Inflammatory macrophage (primary cell): ENCODE measurements around the gene DENND11.
"Not testable (repeated sequence)": the region's sequence is repeated elsewhere in the genome, so short reads cannot be mapped to it uniquely, and the experiment has no call there.

Source experiments
- DNase-seq, 2 donors: peaks; one replicate each; pipeline ENCODE4 v3.0.0-alpha.2; 2020 to 2022

The DENND11 gene

DNA sequence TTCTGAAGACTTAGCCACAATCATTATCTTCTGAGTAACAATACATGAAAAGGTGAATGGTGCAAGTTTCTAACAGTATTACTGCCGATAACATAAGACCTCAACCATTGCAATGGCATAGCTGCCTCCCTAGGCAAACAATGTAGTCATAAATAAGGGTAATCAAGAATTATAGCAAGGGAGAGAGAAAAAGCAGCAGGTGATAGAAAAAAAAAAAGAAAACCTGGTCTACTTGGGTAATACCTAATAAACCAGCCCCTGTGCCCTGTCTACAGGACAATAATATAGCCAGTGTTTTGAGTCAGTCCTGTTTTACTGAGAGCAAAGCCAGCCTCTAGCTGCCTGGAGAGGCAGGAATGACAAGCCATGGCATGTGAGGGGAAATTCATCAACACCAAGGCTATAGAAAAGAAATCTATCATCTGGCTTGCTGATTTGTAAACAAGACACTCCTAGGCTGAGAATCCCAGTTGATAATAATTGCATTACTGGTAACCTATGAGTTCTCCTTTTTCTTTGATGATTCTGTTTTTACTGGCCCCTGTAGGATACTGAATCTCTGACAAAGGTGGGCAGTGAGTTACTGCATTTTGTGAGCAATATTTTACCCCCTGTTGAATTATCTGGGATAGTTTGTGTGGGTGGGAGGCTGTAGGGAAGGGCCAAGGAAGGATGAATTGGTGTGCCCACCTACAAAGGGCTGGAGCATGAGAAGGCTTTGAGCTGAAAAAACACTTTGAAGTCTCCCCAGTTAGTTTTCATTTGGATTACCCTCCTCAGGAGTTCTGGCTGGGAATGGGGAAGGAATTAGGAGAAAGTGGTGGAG, 4.5 kb upstream of the DENND11 start:
- DNase-seq: no peak

DNA sequence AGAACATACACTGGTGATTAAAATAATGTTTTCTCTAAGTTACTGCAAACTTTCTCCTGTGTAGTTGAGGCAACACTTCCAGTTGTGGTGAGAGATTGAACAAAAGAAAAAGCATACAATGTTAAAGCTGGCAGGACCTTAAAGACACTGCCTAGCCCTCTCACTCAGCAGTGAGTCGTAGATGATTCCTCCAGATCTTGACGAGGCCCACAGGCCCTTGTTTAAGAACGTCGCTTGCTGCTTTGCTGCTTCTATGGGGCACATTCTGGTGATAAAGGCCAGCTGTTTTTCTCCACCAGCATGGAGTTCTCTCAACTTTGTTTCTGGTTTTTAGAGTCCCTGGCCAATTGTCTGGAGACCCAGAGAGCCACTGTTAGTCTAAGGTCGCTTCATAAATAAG, 2.8 kb upstream of the DENND11 start:
- DNase-seq: no peak

DNA sequence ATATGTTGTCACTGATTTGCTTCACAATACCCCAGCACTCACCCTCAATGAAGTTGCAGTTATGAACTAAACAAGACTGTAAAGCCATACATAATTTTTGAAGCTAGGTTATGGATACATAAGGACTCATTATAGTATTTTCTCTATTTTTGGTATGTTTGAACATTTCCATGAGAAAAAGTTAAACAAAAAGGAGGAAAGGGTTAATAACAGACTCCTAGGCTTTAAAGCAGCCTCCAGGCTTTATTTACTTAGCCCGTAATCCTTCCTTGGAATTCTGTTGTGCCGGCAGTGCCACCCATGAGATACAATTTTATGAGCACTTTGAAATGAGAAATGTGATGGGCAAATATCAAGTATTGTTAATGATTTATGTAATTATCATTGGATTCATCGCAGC, 2.1 kb upstream of the DENND11 start:
- no peak for DNase-seq

DNA sequence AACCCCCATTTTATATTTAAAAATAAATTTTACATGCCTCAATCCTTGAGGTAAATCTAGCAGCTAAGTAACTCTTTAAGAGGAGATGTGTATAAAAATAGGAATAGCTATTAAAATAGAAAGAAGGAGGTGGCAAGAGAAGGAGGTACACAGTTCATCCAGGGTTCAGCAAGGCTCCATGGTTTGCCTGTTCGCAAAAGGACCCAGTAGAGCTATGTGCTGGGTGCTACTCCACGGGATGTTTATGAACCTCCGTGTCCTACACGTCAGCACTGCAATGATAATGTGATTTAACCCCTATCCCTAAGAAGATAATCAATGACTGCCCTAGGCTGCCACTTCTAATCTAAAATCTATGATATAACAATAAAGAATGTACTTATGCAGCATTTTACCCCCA, 926 bp upstream of the DENND11 start:
- no peak for DNase-seq

DNA sequence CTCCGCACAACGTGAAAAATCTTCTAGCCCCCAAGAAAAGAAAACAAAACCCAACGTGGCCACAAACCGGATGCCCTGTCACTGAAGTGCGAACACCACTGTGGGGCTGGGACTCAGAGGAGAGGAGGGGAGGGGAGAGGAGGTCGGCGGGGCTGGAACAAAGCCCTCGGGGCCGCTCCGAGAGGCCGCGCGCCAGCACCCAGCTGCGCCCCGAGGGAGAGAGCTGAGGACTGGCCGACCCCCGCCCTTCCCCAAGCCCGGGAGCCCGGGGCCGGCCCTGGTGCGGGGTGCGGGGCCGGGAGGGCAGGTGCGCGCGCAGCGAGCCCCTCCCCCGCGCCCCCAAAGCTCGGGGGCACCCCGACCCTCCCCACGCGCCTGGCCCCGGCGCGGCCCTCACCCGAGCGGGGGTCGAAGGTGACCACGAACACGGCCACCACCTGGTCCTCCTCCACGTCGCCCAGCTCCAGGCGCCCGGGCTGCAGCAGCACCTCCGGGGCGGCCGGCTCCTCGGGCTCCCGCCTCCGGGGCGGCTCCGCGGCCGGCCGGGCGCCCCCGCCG, 398 bp downstream of the DENND11 start:
- DNase-seq: peak in 1 of 2 donors; percentile 26

DNA sequence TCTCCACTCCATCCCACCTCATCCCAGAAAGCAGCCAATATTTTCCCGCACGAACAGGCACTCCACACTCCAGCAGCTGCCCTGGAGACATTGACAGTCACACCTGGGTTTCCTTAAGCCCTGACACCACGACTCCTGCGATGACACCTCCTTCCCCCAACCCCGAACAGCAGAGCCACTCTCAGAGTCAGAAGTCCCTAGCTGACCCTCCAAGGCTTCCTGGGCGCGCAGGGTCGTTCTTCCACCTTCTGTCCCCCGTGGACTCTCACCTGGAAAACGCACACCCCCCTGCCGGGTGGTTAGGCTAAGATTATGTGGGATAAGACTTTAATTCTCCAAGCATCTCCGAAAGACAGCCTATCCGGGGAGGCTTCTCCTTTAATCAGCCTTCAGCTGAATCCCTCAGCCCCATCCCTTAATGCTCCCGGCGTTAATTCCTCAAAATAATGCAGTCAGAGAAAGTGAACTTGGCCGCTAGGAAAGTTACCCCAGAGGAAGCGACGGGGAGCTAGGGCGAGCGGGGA, 1.1 kb downstream of the DENND11 start:
- DNase-seq: peak; percentile 11 to 30

DNA sequence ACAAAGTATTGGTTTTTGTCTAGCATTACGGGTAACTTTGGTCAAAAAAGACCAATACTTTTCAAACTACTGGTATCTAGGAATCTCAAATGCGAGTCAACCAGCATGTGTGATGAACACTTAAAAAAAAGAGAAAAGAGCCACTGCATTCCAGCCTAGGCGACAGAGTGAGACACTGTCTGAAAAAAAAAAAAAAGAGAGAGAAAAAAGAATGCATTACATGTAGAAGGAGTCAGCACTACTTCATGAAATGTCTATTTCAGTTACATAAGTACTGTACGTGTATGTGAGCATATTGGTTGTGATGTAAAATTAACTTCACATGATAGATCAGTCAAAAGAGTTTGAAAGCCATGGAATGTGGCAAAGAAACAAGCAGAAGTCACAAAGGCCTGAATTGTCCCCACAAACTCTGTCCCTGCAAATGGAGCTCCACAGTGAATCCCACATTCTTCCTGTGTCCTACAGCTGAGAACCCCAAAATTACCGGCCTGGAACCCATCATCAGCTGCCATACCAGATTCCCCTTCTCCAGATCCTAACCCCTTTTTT, 1.6 kb downstream of the DENND11 start:
- DNase-seq: no peak

DNA sequence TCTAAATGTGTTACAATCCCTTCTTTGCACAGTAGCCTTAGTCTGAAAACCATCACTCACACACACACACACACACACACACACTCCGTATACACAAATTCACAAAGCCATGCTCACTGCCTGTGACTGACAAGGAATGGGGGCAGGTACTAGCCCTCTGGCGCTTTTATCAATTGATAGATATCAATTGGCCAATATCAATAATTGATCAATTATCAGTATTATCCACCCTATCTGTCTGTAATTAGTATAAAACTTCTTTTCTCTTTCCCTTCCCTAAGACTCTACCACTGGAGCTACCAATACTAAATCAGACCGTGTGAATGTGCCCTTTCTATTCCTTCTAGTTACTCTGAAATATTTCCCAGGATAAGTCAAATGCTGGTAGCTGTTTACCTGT, 2.1 kb downstream of the DENND11 start:
- no peak for DNase-seq

DNA sequence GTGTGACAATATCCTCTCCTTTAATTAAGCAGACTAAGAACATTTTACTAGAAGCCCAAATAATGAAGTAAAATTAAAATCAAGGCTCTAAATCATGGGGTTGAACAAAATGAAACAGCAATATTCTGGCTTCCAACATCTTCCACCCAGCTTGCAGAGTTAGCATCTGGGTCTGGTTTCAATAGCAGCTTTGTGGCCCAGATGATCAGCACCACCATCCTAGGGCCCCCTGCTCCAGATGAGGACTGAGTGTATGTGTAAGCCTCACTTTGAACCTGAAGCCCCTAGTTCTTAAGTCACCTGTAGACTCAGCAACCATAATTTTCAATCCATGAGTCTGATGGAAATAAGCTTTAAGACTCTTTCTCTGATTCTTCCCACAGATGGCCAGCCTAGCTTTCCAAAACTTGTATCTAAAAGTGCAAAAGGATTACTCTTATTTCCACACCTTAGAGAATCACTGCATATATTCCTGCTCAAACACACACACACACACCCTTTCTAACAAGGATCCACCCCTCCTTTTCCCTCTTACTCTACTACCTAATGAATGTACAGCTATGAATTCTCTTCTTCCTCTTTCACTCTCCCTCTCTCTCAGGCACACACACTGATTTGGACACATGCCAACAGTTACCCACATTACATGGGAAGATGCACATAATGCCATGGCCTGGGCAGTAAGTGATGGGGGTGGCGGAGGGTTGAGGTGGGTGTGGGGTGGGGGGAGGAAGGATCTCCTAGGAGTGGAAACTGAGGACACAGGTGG, 3.5 kb downstream of the DENND11 start:
- peak in 1 of 2 donors; percentile 29 for DNase-seq

DNA sequence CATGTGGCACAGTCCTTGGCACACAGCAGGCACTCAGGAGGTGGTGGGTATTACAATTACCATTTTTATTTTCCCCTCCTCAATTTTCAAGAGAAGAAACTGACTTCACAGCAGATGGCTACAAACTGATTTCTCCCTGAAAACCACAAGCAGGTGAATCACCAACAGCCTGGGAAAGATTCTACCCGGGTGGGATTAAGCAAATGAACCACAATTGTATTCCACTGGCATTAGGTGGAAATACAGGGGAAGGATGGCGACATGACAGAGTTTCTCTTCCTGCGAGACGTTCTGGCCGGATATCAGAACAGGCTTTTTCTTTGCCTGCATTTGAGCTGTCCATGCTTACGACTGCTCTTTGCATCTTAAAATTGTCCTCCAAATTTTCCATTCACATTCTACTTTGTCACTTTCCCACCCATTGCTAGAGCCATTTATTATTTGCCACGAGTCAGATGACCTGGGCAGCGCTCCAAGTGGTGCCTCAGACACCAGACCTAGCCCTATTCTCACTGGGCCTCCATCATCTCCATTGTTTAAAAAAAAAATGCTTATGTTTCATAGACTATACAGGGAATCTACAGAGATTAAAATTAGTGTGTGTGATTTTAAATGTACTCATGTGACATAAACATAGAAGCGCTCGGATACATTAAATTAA, 4.6 kb downstream of the DENND11 start:
- no peak for DNase-seq

DNA sequence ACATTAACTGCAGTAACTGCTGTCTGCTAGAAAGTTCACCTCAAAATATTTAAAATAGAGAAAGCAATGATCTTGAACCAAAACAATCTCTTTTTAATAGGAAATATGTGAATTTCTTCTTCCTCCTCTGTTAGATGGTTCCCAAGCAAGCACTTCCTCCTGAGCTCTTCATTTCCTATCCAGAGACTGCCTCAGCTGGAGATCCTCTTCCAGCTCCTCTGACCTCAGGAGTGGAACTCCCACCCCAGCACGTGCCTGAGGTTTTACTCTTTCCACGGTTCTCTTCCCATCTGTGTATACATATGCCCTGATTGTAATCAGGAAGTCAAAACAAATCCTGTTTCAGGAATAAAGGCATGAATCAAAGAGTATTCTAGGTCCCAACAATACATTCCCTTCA, 5.6 kb downstream of the DENND11 start:
- peak; percentile 47 to 53 for DNase-seq

DNA sequence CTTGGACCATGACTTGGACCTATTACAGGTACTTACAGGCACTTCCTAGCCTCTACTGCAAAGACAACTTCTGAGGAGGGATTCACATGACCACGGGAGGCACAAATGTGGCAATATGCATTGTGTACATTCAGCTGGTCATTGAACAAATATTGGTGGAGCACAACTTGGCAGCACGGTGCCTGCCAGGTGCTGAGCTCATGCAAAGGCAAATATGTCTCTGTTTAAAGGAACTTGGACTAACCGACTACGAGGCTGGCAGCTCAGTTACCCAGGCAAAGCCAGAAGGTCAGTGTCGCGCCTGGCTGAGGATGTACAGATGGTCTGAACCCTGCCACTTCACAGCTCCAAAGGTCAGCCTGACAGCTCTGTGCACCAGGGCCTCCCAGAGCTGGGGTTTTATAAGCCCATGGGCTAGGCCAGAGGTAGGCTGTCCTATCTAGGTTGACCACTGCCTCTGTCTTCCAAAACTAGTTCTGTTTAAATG, 6.1 kb downstream of the DENND11 start:
- no peak for DNase-seq

DNA sequence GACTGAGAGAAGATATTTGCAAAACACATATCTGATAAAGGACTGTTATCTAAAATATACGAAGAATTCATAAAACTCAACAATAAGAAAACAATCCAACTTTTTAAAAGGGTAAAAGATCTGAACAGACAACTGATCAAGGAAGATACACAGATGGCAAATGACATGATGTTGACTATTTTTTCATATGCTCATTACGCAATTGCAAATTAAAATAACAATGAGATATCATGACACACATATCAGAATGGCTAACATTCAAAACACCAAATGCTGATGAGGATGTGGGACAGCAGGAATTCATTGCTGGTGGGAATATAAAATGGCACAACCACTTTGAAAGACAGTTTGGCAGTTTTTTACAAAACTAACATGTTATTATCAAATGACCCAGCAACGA, 8.9 kb downstream of the DENND11 start:
- no peak for DNase-seq

DNA sequence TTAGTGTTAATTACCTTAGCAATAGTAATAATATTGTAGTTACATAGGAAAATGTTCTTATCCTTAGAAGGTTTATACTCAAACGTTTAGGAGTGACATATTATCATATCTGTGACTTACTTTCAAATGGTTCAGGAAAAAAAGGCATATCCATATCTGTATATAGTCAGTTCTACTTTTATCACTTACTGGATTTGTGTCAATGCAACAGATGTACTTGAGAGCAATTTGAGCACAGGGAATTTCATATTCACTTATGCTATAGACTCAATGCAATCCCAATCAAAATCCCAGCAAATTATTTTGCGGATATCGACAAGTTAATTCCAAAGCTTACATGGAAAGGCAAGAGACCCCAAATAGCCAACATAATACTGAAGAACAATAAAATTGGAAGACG, 10.0 kb downstream of the DENND11 start:
- DNase-seq: no peak

DNA sequence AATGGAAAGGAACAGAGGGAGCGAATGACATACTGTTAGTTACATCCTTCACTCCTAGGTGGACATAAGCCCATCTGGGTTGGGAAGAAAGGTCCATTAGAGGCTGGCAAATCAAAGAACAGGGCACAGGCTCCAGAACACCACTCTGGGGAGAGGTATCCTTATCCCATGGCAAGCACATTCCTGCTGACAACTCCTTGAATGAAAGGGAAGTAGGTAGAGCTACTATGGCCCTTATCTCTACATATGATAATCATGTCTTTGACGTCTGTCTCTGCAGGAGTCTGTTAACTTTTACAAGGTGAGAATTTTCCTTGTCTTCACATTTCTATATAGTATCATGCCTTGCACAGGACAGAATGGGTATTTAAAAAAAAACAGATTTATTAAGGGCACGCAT, 10.4 kb downstream of the DENND11 start:
- no peak for DNase-seq

DNA sequence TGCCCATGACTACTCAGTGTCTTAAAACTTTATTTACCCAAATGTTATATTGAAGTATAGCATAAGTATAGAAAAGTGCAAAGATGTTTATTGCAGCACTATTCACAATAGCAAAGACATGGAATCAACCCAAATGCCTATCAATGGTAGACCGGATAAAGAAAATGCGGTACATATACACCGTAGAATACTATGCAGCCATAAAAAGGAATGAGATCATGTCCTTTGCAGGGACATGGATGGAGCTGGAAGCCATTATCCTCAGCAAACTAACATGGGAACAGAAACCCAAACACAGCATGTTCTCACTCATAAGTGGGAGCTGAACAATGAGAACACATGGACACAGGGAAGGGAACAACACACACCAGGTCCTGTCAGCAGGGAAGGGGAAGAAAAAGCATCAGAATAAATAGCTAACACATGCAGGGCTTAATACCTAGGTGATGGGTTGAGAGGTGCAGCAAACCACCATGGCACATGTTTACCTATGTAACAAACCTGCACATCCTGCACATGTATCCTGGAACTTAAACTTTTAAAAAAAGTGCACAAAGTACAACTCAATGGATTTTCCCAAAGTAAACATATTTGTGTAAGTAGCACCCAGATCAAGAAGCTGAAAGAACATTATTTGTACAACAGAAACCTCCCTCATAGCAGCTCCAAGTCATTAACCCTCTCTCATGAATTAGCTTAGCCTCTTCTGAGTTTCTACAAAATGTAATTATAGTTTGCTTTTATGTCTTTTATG, 12.7 kb downstream of the DENND11 start:
- DNase-seq: not testable (repeated sequence)

DNA sequence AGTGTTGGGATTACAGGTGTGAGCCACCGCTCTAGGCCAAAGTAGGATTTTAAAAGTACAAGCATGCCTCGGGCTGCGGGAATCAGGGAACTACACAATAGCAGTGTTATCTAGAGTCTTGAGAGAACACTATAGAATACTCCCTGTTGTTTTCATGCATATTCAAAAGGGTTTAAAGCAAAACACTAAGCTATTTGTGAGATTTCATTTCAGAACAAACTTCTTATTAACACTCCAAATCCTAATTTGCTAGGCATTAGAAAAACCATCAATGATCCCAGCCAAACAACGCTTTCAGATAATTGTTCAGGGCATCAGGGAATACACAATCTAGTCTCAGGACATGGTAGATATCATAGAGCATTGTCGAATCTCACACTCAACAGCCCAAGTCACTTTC, 13.9 kb downstream of the DENND11 start:
- no peak for DNase-seq

DNA sequence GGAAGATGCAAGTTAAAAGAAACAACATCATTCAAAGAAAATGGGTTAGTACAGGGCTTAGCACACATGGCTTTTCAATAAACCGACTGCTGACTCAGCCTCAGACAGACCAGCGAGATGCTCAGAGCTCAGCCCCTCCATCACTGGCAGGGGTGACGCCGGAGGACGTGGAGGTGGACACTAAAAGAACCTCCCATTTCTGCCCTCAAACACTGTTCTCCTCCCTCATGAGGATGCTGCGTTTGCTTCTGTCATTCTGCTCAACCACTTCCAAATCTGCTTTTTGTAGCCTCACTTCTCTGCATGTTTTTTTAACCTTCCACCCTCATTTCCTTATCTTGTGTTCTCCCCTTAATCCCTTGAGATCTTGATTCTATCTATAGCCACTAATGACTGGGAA, 15.3 kb downstream of the DENND11 start:
- DNase-seq: no peak

DNA sequence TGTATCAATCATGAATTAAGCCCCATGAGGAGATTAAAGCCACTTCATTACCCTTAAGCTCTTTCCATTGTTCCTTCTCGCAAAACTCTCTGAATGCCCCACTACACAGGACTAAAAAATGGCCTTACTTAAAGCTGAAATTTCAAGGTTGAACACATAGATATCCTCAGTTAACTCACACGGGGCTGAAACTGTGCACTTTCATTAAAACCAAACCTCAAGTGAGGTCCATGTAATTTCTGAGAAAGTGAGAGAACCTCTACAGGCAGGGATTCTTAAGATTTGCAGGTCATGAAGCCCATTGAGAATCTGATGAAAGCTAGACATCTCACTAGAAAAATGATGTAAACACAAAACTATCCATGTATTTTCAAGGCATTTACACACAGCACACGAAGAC, 15.9 kb downstream of the DENND11 start:
- DNase-seq: no peak

DNA sequence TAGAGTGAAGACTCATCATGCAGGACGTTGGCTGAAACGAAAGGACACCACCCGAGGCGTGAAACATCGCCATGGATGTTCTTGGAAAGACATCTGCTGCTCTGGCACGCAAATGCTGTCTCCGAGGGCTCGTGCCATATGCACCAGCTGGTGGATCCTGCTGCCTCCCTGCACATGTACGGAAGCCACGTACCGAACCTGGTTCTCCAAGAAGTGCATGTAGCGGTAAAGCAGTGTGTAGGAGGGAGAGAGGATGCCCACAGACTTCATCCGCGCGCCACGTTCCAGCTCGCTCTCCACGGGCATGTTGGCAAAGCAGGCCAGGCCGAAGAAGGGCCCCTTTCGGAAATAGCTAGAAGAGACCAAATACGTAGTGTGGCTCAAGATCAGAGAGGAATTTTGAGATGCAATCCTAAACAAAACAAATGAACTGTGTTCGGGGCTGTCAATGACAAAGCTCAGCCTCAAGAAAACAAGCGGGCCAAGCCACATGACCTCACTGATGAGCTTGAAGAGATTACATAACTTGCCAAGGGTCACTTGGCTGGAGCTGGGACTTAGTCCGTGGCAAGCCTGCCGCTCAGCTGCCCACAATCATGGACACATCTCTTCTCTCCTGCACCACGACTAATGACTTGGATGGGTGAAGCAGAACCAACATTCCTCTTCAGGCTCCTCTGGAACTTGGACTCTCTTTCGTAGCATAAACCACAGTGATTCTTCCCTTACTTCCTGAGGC, 16.5 kb downstream of the DENND11 start:
- DNase-seq: no peak

DNA sequence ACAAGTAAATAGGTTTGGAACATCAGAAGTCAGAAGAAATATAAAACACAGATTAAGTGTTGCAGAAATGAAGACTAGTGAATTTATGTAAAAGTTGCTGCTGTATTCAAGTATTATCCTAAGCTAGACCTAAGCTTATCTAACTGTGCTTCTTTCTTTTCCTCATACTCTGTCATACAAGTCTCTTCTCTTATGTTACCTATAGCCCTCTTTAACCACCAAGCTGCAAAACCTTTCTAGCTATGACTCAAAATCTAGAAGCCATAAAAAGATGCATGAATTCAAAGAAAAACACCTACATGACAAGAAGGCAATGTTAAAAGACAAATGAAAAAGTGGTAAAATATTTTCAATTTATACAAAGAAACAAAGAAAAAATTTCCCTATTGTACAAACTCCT, 23.0 kb downstream of the DENND11 start:
- DNase-seq: no peak
